Measurements from ENCODE around the gene CYP4F8.
"Not testable (repeated sequence)": the region's sequence is repeated elsewhere in the genome, so short reads cannot be mapped to it uniquely, and the experiment has no call there.

Gene CYP4F8

DNA sequence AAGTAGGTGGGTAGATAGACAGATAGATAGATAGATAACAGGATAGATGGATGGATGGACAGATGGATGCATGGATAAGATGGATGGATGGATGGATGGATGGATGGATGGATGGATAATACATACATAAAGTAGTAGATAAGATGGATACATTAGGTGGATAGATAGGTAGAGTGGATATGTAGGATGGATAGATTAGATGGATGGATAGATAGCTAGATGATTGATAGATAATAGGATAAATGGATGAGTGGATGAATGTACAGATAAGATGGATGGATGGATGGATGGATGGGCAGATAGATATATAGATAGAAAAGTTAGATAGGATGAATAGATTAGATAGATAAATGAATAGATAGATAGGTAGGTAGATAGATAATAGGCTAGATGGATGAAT lies 27.8 kb downstream of the CYP4F8 start:
- FAIRE-seq (no peak), DNase-seq (ENCODE audit: insufficient read length, low spot score) (no peak)

DNA sequence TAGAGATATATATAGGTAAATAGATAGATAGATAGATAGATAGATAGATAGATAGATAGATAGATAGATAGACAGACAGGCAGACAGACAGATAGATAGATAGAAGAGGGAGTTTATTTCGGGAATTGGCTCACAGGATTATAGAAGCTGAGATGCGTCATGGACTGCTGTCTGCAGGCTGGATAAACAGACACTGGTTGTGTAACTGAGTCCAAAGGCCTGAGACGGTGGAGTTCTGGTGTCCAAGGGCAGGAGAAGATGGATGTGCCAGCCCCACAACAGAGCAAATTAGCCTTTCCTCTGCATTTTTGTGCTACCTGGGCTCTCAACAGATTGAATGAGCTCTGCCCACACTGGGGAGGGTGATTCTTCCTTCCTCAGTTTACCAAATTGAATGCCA lies 28.4 kb downstream of the CYP4F8 start:
- no peak for FAIRE-seq
- DNase-seq (ENCODE audit: insufficient read length, low spot score): no peak

DNA sequence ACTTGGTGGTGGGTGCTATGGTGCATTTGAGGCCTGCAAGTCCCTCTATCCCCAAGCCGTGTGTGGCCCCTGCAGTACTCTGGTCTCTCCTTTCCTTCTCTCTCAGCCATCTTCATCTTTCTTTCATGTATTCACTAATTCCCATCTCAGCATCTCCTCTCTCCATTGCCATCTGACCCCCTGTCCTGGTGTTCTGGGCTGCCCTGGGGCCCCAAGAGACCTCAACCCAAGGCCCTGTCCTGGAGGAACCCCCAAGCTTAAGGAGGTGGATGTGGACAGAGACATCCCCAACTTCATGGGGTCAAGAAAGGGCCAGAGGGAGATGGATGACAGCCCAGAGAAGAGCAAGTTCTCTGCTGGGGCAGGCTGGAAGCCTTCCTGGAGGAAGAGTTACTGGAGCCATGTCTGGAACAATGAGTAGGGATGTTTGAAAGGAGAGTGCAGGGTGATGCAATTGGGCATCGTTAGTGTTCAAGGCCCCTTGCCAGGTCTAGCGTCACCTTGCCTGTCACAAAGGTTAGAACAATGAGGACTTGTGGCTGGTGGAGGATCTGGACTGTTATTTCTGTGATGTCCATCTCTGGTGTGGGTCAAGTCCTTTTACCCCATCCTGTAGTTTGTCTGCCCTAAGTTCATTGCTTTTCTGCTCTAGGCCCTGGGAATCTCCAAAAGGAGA lies 29.2 kb downstream of the CYP4F8 start:
- FAIRE-seq: no peak

DNA sequence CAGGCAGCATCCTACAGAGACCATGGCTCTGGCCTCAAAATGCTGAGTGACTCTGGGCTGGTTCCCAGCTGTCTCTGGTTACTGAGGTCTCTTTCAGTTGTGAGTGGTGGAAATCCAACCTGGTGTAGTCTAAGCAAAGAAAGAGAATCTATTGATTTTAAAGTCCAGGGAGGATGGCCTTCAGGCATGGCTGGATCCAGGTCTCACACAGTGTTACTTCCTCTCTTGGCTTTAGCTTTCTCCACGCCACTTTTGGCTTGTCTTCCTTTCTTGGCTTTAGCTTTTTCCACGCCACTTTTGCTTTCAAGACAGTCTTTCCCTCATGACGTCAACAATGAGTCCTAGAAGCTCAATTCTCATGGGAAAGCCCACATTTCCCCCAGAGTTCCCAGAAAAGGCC lies 29.8 kb downstream of the CYP4F8 start:
- FAIRE-seq (no peak), DNase-seq (ENCODE audit: insufficient read length, low spot score) (no peak)

More for the DNA sequence above, 29.2 kb downstream of the CYP4F8 start:
- no peak for DNase-seq (ENCODE audit: insufficient read length, low spot score)

DNA sequence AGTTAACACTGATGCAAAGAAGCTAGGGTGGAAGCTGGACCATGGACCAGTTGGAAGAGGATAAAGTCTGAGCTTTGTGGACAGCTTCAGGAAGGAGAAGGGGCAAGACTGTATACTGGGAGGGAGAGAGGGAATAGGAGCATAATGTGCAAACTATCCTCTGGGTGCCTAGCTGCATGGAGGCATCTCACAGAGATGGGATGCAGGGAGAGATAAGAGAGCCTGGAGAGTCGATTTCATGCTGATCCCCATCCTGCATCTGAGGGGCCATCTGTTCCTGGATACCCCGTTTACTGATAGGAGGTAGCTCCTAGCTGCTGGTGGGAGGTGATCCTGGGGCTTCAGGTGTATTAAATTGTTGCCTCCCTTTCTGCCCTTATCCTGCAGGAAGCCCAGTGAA lies 34.5 kb downstream of the CYP4F8 start:
- DNase-seq (ENCODE audit: insufficient read length, low spot score) (no peak), FAIRE-seq (no peak)

DNA sequence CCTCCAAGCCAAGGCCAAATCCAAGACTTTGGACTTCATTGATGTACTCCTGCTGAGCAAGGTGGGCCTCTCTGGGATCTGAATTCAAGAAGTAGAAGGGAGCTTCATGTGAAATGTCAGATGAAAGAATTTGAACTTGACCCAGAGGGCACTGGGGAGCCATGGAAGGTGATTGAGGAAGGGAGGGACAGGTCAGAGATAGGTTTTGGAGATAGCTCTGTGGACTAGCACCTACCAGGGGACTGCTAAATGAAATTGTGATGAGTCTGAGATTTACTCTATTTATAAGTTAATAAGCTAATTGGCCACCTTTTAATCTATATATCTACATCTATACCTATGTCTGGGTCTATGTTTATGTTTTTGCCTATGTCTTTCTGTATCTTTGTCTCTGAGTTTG lies 35.1 kb downstream of the CYP4F8 start:
- FAIRE-seq; DNase-seq (ENCODE audit: insufficient read length, low spot score): not testable (repeated sequence)

DNA sequence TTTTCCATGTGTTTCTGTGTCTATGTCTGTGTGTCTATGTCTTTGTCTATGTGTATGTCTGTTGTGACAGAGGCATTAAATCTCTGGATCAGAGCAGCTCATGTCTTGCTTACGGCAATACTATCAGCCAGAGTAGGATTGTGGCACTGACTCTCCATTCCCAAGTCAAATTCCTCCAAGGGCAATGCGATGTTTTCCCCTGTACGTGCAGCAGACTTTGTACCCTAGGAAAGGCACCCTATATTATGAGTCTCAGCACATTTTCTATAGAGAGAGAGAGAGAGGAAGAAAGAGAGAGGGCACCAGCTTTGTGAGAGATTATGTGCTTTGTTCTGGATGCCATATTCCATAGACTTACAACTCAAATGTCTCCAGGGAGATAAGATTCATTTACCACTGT lies 36.8 kb downstream of the CYP4F8 start:
- no peak for FAIRE-seq
- no peak for DNase-seq (ENCODE audit: insufficient read length, low spot score)

DNA sequence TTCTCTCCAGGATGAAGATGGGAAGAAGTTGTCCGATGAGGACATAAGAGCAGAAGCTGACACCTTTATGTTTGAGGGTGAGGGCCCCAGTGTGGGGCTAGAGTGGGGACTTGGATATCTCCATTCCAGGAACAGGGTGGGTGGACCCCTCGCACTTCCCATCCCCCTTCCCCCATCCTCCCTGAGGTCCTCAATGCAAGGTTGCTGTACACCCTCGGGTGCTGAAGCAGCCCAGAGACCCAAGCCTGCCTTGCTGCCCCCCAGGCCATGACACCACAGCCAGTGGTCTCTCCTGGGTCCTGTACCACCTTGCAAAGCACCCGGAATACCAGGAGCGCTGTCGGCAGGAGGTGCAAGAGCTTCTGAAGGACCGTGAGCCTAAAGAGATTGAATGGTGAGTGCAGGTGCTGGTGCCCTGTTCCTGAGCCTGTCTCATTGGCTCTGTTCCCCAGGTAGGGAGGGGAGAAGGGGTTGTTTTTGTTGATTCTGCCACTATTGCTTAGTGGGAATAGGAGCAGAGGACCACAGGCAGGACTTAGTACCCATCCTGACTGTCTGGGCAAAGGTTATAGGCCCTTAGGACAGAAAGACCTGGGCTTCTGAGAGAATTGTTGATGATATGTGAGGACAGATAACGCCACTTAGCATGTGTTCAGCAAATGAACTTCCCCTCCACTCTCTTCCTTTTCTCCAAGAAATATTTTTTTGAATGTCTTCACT lies 37.7 kb downstream of the CYP4F8 start:
- no peak for FAIRE-seq
- no peak for DNase-seq (ENCODE audit: insufficient read length, low spot score)

DNA sequence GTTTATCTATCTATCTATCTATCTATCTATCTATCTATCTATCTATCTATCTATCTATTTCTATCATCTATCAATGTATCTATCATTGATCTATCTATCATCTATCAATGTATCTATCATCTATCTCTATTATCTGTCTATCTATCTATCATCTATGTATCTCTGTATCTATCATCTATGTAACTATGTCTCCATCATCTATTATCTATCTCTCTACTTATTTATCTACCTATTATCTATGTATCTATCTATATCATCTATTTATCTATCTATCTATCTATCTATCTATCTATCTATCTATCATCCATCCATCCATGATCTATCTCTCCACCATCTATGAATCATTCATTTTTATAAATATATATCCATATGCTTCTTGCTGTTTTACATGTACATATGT lies 41.4 kb downstream of the CYP4F8 start:
- no peak for FAIRE-seq
- no peak for DNase-seq (ENCODE audit: insufficient read length, low spot score)

DNA sequence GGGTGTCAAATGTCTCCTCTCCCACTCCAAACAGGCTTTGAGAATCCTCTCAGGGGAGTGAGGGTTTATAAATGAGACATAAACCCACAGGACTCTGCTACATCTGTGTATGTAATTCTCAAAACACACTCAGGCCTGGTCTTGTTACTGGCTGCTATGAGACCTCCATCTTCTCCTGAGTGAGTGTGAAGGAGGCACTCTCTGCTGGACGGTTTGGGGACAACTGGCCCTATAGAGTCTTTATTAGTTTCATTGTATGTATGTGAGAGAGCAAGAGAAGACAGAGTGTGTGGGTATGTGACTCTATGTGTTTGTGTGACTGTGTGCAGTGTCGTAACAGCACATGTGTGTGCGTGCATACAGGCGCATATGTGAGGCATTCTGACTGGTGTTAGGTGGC lies 48.2 kb downstream of the CYP4F8 start:
- DNase-seq (ENCODE audit: insufficient read length, low spot score) (no peak), FAIRE-seq (no peak)

DNA sequence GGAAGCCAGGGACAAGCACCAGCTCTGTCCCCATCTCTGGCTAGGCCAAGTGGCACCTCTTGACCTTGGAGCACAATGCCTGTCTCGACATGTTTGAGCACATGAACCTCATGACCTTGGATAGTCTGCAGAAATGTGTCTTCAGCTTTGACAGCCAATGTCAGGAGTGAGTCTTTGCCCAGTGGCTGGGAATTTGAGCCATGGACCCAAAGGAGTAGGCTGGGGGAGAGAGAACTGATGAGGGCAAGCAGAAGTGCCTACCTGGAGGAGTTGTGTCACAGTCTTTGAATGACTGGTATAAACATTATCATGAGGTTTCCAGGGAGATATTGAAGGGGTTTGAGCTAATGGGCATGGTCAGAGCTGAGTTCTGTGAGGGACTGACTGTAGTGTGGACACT lies 51.2 kb downstream of the CYP4F8 start:
- FAIRE-seq (no peak), DNase-seq (ENCODE audit: insufficient read length, low spot score) (no peak)

DNA sequence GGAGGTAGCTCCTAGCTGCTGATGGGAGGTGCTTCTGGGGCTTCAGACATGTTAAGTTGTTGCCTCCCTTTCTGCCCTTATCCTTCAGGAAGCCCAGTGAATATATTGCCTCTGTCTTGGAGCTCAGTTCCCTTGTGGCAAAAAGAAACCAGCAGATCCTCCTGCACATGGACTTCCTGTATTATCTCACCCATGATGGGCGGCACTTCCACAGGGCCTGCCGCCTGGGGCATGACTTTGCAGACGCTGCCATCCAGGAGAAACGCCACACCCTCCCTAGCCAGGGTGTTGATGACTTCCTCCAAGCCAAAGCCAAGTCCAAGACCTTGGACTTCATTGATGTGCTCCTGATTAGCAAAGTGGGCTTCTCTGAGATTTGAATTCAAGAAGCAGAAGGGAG lies 51.9 kb downstream of the CYP4F8 start:
- DNase-seq (ENCODE audit: insufficient read length, low spot score) (no peak), FAIRE-seq (no peak)

DNA sequence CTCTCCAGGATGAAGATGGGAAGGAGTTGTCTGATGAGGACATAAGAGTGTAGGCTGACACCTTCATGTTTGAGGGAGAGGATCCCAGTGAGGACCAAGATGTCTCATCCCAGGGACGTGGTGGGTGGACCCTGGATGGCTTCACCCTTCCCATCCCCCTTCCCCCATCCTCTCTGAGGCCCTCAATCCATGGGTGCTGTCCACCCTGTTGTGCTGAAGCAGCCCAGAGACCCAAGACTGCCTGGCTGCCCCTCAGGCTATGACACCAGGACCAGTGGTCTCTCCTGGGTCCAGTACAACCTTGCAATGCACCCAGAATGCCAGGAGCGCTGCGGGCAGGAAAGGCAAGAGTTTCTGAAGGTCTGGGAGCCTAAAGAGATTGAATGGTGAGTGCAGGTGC lies 54.4 kb downstream of the CYP4F8 start:
- DNase-seq (ENCODE audit: insufficient read length, low spot score) (no peak), FAIRE-seq (no peak)

DNA sequence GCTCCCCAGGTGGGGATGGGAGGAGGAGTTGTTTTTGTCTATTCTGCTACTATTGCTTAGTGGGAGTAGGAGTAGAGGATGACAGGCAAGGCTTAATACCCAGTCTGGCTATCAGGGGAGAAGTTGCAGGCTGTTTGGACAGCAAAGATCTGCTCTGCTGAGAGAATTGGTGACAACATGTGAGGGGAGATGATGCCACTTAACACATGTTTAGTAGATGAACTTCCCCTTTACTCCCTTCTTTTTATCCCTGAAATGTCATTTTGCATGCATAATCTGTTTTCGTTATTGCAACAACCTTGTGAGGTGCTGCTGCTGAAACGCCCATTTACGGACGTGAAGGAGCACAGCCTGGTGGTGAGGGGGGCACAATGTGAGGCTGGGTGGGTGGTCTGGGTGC lies 54.9 kb downstream of the CYP4F8 start:
- no peak for FAIRE-seq
- no peak for DNase-seq (ENCODE audit: insufficient read length, low spot score)

DNA sequence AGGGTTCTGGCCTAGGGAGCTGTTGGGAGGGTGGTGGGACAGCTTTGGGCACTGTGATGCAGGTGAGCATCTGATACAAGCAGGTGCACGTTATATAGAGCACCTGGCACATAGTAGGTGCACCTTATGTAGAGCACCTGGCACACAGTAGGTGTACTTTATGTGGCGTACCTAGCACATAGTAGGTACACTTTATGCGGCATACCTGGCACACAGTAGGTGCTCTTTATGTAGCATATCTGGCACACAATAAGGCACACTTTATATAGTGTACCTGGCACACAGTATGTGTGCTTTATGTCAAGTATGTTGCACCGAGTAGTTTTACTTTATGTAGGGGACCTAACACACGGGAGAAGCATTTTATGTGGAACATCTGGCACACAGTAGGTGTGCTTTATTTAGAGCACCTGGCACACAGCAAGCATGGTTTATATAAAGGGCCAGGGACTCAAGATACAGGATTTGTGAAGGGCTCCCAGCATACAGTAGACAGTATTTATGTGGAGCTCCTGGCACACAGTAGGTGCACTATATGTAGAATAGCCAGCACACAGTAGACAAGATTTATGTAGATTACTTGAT lies 56.3 kb downstream of the CYP4F8 start:
- FAIRE-seq (no peak), DNase-seq (ENCODE audit: insufficient read length, low spot score) (no peak)

DNA sequence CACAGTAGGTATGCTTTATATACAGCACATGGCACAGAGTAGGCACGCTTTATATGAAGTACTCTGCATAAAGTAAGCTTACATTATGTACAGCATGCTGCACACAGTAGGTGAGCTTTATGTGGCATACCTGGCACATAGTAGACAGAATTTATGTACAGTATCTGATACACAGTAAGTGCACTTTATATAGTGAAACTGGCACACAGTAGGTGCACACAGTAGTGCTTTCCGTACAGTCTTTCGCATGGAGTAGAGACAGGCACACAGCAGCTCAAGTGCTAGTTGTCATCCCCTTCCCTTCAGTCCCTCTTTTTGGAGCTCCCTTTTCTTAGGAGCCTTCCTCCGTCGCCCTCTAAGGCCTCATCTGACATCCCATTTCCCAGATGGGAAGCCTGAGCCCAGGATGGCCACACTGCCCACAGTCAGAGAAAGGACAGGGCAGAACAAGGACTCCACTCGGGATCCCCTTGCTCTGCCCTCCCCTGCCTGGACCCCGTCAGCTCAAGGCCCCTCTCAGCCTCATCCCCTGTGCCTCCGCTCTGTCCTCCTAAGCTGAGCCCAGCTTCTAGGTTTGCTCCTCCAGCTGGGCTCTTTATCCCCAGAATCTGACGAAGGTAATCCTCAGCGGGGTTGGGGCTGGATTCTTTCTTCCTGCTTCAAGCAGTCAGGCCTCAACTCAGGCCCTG lies 57.0 kb downstream of the CYP4F8 start:
- no peak for FAIRE-seq

DNA sequence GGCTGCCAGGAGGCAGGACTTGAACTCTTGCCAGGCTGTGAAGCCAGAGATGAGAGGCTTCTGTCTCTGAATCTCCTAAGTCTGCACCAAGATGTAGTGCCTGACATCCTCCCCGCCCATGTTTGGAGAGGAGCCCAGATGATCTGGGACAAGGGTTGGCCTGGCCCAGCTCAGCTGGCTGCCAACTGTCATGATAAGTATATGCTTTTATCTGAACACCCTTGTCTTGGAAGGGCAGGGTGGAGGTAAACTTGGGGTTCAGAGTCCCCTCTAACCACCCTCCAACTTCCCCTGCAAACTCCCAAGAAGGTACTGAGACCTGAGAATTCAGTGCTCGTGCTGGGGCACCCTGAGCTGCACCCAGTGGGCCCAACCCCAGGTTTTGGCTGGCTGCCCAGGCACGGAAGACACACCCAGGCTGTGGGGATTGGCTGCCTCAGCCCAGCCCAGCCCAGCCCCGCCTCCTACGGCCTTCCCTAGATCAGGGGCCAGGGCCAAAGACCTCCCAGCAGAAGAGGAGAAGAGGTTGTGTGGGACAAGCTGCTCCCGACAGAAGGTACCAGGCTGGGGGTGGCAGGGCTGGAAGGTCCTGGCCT lies 57.7 kb downstream of the CYP4F8 start, which contains the start of gene CYP4F12:
TSS of gene CYP4F12 (plus strand) at position 508 of the 596 bp plus-strand sequence. CDS start 443 bp downstream, outside the sequence.
- no peak for FAIRE-seq
- no peak for DNase-seq (ENCODE audit: insufficient read length, low spot score)

More for the DNA sequence above, 57.0 kb downstream of the CYP4F8 start:
- no peak for DNase-seq (ENCODE audit: insufficient read length, low spot score)

DNA sequence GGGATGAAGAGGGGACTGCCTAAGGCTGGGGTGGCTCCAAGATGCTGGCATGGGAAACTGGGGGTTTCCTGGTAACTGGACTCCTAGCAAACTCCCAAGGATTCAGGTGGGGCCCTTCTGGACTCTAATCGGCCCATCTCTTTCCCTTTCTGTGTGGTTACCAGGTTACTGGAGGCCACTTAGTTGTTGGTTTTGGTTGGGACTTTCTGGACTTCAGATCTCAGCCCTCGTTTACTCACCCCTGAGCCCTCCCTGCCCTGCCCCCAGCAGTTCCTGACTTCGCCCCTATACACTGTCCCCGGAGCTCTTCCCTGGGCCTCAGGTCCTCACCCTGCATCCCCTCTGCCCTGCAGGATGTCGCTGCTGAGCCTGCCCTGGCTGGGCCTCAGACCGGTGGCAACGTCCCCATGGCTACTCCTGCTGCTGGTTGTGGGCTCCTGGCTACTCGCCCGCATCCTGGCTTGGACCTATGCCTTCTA lies 58.2 kb downstream of the CYP4F8 start:
- FAIRE-seq (no peak), DNase-seq (ENCODE audit: insufficient read length, low spot score) (no peak)

DNA sequence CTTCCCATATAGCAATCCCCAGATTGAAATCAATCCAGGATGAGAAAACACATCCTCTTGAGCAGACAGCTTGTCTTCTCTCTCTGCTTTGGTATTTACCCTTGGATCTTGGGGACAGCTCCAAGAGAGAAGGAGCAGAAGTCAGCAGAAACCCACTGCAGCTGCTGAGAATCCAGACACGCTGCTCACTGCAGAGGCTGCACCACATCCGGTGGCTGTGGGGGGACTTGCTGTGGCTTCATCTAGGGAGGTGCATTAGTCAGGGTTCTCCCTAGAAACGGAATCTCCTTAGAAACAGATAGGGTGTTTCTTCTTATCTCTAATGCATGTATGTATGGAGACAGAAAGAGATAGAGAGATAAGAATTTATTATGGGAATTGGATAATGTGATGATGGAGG lies 60.5 kb downstream of the CYP4F8 start:
- FAIRE-seq (no peak), DNase-seq (ENCODE audit: insufficient read length, low spot score) (no peak)

DNA sequence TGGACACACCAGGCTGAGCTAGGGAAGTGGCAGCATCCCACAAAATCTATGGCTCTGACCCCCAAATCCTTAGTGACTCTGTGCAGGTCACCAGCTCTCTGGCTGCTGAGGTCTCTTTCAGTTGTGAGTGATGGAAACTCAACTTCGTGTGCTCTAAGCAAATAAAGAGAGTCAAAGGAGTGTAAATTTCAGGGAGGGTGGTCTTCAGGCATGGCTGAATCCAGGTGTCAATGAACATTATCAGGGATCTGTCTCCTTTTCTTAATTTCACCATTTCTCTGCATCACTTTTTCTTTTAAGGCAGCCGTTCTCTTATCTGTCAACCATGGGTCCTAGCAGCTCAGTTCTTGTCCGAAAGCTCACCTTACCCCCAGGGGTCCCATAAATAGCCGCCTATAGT lies 64.1 kb downstream of the CYP4F8 start:
- no peak for DNase-seq (ENCODE audit: insufficient read length, low spot score)
- no peak for FAIRE-seq

DNA sequence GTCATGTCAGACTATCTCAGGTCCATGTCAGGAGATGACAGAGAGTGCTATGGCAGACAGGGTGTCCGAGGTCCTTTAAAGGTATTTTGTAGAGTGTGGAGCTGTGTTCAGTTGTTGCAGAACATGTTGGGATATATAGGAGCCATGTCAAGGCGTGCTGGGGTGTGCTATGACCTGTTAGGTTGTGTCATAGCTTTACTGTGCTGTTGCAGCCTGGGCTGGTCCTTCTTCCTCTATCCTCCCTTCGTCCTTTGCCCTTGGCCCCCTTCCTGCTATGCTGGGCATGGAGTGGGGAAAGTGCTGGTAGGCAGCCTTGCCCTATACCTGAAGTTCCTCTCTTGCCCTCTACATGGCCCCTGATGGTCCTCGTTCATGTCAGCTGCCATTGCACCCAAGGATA lies 64.8 kb downstream of the CYP4F8 start:
- not testable (repeated sequence) for DNase-seq (ENCODE audit: insufficient read length, low spot score); FAIRE-seq
